Left renal cortex interstitium (tissue), 4 donors: ENCODE data around the gene ZXDB. TPM values are rescaled to one million over a fixed set of nuclear protein-coding genes. Genes with fewer than 3 reads are reported as not detected.

Experiments
- polyA plus RNA-seq, 4 donors: library from polyadenylated mRNA; unstranded; fragments of 120-200 nt; gene quantifications; one replicate each; pipeline ENCODE4 v1.2.1, GENCODE V29; 2013; ENCODE audit not compliant: insufficient read length in 4 of 4

ZXDB gene
- polyA plus RNA-seq, 4 donors = 9.8 to 10.9 (median 10.8) TPM

Other genes with a start within 250 kb of the ZXDB start
- gene NLRP2B, start 88.2 kb downstream of the ZXDB start, polyA plus RNA-seq = under 1 TPM in 2 of 4 donors, not detected in 2; 0.05 to 0.06 TPM